Glomerular visceral epithelial cell (primary cell): Measurements from ENCODE around the gene TLK2.
"Not testable (repeated sequence)": the region's sequence is repeated elsewhere in the genome, so short reads cannot be mapped to it uniquely, and the experiment has no call there.

Source experiments
- DNase-seq: peaks from one replicate; pipeline ENCODE4 v3.0.0-alpha.2; 2016; ENCODE audit errors: extremely low spot score

Gene TLK2

GRCh38 chr17:62482553-62482952 is 3.9 kb downstream of the TLK2 start:
- DNase-seq = not testable (repeated sequence)

DNA sequence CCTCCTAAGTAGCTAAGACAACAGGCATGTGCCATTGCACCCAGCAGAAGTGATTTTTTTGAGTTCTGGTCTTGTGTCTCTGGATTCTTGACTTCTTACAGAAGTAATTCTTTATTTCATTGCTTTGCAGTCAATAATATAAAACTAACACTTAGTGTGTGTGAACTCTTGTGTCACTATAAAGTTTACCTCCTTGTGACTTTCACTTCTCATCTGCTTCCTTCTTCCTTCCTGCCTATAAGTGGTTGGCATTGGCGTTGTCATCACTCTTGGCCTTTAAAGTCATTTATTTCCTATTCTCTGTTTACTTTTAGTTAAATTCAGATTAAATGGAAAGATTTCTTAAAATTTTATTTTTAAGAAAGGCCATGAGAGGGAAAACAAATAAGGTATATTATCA is 12.4 kb downstream of the TLK2 start:
- not testable (repeated sequence) for DNase-seq

DNA sequence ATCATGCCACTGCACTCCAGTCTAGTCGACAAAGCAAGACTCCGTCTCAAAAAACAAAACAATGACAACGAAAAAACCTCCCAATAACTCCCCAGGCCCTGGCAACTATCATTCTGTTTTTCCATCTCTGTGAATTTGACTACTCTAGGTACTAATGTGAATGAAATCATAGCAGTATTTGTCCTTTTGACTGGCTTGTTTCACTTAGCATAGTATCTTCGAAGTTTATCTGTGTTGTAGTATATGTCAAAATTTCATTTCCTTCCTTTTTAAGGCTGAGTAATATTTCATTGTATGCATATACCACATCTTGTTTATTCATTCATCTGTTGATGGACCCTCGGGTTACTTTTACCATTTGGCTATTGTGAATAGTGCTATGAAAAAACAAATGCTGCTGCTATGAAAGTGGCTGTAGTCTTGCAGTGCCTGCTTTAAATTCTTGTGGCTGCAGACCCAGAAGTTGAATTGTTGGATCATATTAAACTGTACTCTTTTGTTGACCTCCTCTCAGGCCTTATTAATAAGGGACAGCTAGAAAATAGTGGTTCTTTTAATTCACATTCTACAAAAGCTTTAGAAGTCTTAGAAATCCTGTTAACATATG is 14.5 kb downstream of the TLK2 start:
- DNase-seq = not testable (repeated sequence)

GRCh38 chr17:62494073-62494472 is 15.4 kb downstream of the TLK2 start:
- not testable (repeated sequence) for DNase-seq

DNA sequence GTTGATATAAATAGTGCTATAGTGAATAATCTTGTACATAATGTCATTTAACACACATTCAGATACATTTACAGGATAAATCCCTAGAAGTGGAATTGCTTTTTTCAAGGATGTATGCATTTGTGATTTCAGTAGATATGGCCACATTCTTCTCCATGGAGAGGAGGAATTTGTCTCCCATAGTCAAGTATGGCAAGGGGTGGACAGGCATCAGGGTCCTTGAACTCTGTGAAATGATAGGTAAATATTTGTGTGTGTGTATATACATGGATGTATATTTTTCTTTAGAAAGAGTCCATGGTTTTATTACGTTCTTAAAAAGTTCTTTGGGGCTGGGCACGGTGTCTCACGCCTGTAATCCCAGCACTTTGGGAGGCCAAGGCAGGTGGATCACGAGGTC is 17.7 kb downstream of the TLK2 start:
- not testable (repeated sequence) for DNase-seq

- not testable (repeated sequence) for DNase-seq
These were observed 20.2 kb downstream of the TLK2 start for GRCh38 chr17:62498796-62499195.

- not testable (repeated sequence) for DNase-seq
These were observed 21.8 kb downstream of the TLK2 start for GRCh38 chr17:62500463-62500862.

DNA sequence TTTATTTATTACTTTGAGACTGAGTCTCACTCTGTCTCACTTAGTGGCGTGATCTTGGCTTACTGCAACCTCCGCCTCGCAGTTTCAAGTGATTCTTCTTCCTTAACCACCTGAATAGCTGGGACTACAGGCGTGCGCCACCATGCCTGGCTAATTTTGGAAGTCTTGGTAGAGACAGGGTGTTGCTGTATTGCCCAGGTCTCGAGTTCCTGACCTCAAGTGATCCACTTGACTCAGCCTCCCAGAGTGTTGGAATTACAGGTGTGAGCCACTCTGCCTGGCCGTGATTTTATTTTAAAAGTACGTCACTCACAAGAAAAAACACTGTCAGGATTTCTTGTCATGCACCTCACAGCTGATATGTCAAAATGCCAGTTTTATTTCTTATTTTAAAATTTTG is 26.2 kb downstream of the TLK2 start:
- not testable (repeated sequence) for DNase-seq

- not testable (repeated sequence) for DNase-seq
These were observed 28.7 kb downstream of the TLK2 start for GRCh38 chr17:62507191-62507836.

DNA sequence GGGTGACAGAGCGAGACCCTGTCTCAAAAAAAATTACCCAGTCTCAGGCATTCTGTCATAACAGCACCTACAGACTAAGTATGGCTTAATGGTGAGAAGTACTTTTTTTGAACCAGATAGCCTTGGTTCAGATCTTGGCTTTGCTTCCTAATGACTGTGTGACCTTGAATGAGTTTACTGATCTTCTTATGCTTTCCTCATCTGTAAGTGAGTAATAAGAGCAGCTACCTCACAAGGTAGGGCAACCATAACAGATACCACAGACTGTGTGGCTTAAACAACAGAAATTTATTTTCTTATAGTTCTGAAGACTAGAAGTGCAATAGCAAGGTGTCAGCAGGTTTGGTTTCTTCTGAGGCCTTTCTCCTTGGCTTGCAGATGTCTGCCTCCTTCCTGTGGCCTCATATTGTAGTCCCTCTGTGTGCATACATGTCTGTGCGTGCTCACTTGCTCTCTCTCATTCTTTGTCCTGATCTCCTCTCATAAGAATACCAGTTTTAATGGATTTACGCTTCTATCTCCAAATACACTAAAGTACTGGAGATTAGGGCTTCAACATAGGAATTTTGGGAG is 31.7 kb downstream of the TLK2 start:
- not testable (repeated sequence) for DNase-seq

GRCh38 chr17:62511014-62511413 is 32.4 kb downstream of the TLK2 start:
- DNase-seq = not testable (repeated sequence)

- DNase-seq = not testable (repeated sequence)
These were observed 37.8 kb downstream of the TLK2 start for GRCh38 chr17:62516376-62516775.

GRCh38 chr17:62521295-62521694 is 42.7 kb downstream of the TLK2 start:
- not testable (repeated sequence) for DNase-seq

DNA sequence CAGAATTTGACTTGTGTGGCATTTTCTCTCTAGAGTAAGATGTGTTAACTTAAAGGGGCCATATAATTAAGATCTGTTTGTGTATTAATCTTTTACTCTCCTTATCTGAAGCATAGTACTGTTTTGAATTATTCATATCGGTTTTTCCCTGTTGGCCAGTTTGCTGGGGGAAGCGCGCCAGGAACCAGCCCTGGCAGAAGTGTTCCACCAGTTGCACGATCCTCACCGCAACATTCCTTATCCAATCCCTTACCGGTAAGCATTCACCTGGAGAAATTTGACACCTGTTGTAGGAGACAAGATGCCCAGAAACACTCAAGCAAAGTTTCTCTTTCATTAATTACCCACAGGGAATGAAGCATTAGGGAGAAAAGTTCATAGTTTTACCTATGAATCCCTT is 45.5 kb downstream of the TLK2 start:
- not testable (repeated sequence) for DNase-seq

DNA sequence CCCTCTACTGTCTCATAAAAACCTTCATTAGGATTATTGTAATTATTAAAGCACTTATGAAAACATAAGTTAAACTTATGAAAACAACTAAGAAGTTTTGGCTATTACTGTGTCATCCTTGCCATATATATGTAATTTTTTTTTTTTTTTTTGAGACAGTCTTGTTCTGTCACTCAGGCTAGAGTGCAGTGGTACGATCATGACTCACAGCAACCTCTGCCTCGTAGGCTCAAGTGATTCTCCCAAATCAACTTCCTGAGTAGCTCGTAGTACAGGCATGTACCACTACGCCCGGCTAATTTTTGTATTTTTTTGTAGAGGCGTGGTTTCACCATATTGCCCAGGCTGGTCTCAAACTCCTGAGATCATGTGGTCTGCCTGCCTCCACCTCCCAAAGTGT is 46.7 kb downstream of the TLK2 start:
- DNase-seq = peak; percentile 13

GRCh38 chr17:62530936-62531335 is 52.3 kb downstream of the TLK2 start:
- DNase-seq = not testable (repeated sequence)

- not testable (repeated sequence) for DNase-seq
These were observed 57.9 kb downstream of the TLK2 start for GRCh38 chr17:62536557-62536956.

DNA sequence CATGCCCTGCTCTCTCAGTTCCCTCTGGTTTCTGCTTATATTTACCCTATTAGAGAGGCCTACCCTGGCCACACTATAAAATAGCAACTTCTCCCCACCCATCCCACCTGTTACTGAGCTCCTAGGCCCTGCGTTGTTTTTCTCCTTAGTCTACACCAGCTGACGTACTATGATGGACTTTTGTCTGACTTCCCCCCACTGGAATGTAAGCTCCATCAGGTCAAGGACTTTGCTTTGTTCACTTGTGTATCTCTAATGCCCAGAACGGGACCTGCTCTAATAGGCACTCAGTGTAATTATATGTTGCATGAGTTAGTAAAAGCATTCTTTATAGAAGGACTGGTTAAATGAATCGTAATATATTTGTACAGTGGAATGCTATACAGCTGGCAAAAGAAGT is 62.4 kb downstream of the TLK2 start:
- not testable (repeated sequence) for DNase-seq

GRCh38 chr17:62543278-62543775 is 64.7 kb downstream of the TLK2 start:
- DNase-seq = not testable (repeated sequence)

- not testable (repeated sequence) for DNase-seq
These were observed 67.4 kb downstream of the TLK2 start for GRCh38 chr17:62546066-62546465.

GRCh38 chr17:62552851-62553659 is 74.4 kb downstream of the TLK2 start:
- DNase-seq = peak; percentile 55

DNA sequence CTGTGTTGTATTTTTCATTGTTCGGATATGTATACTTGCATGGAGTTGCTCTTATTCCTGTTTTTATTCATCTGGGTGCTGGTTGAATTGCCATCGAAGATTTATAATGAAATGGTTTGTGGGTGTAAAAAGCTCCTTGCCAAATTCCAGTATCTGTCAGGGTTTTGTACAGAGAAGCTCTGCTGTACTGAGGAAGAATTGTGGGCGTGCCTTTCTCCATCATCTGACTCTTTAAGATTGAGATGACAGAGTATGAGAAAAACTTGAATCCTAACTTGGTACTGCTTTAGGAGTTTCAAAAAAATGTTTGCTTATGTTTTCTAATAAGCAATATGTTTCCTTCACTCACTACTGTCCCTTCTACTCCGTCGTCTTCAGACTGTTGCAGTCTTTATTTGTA is 78.9 kb downstream of the TLK2 start:
- DNase-seq = not testable (repeated sequence)
